DND-41 (cell line): ENCODE data around the gene SLC25A26.
"Not testable (repeated sequence)": the region's sequence is repeated elsewhere in the genome, so short reads cannot be mapped to it uniquely, and the experiment has no call there.

Experiments
- ATAC-seq: fragments of 200-7000 bp; cut with Tn5 transposase; 3 replicates; pipeline ENCODE4 v1.9.1; 2021; ENCODE audit warnings: low read depth; ENCODE audit not compliant: insufficient read depth
- DNase-seq: peaks from one replicate; pipeline ENCODE4 v3.0.0-alpha.2; 2020
- H2AFZ ChIP-seq: 2 replicates; pipeline ENCODE4 v1.6.0; 2012; ENCODE audit warnings: low read depth, low read length
- H3K27ac ChIP-seq: 2 replicates; pipeline ENCODE4 v1.5.1; 2012; ENCODE audit warnings: low read length, inconsistent platforms
- H3K27me3 ChIP-seq: fragments of 200-600 bp; sonication (generic); 2 replicates; pipeline ENCODE4 v1.6.0; 2012; ENCODE audit warnings: low read length, mild to moderate bottlenecking, inconsistent platforms; ENCODE audit not compliant: insufficient read depth, poor library complexity
- H3K36me3 ChIP-seq: 2 replicates; pipeline ENCODE4 v1.5.1; 2012; ENCODE audit warnings: low read length, inconsistent platforms; ENCODE audit not compliant: insufficient read depth
- H3K4me1 ChIP-seq: 2 replicates; pipeline ENCODE4 v1.5.1; 2012; ENCODE audit warnings: mild to moderate bottlenecking, low read length; ENCODE audit not compliant: insufficient read depth
- H3K4me2 ChIP-seq: 2 replicates; pipeline ENCODE4 v1.6.0; 2012; ENCODE audit warnings: mild to moderate bottlenecking, moderate library complexity, low read length, inconsistent platforms; ENCODE audit not compliant: insufficient read depth
- H3K4me3 ChIP-seq, 2 experiments: fragments of 200-600 bp in 1 of 2; shearing (Covaris generic) in 1 of 2; 2 replicates each; pipeline ENCODE4 v1.5.1; 2012 to 2016; ENCODE audit warnings: inconsistent platforms in 2 of 2, low read length in 2 of 2, mild to moderate bottlenecking in 2 of 2, low read depth in 1 of 2, moderate library complexity in 1 of 2
- H3K79me2 ChIP-seq: 2 replicates; pipeline ENCODE4 v1.6.0; 2012; ENCODE audit warnings: low read length, inconsistent platforms; ENCODE audit not compliant: insufficient read depth
- H3K9ac ChIP-seq: 2 replicates; pipeline ENCODE4 v1.6.0; 2012; ENCODE audit warnings: low read depth, mild to moderate bottlenecking, inconsistent platforms, low read length, moderate library complexity
- H3K9me3 ChIP-seq: 2 replicates; pipeline ENCODE4 v1.5.1; 2012; ENCODE audit warnings: low read length, moderate library complexity, mild to moderate bottlenecking, inconsistent platforms; ENCODE audit not compliant: insufficient read depth, severe bottlenecking
- H4K20me1 ChIP-seq: 2 replicates; pipeline ENCODE4 v1.6.0; 2012; ENCODE audit warnings: low read length; ENCODE audit not compliant: insufficient read depth
- CTCF ChIP-seq: IDR thresholded peaks from 2 replicates; pipeline ENCODE4 v1.5.1; 2012; ENCODE audit warnings: borderline replicate concordance, low read length, moderate library complexity, mild to moderate bottlenecking; ENCODE audit not compliant: poor library complexity, severe bottlenecking; ENCODE audit errors: extremely low read depth
- EZH2 ChIP-seq: IDR thresholded peaks from 3 replicates; pipeline ENCODE4 v1.6.1; 2012; ENCODE audit warnings: borderline replicate concordance, low read depth, mild to moderate bottlenecking, moderate library complexity, low read length, inconsistent platforms; ENCODE audit not compliant: severe bottlenecking

Gene SLC25A26

GRCh38 chr3:66270701-66271100 is 49.9 kb downstream of the SLC25A26 start:
- H3K36me3 ChIP-seq, result no peaks in the 10 kb centered on the region
- no peak for DNase-seq
- no peak for ATAC-seq
- no peaks in the 10 kb centered on the region for H3K4me1 ChIP-seq
- H3K4me3 ChIP-seq, result no peak overlapping the region
- no peaks in the 10 kb centered on the region for H3K79me2 ChIP-seq
- no peak overlapping the region for H3K9ac ChIP-seq
- H4K20me1 ChIP-seq, result no peaks in the 10 kb centered on the region; the same call in 1 of the 2 replicates
- TF ChIP-seq EZH2 (no peak), CTCF (no peak)
- H3K9me3 ChIP-seq, result no peaks in the 10 kb centered on the region
- H3K4me2 ChIP-seq, result no peak overlapping the region
- H3K27ac ChIP-seq, result no peak overlapping the region
- no peak overlapping the region for H2AFZ ChIP-seq
- no peaks in the 10 kb centered on the region for H3K27me3 ChIP-seq

GRCh38 chr3:66271231-66271630 is 50.4 kb downstream of the SLC25A26 start:
- Histone ChIP-seq H3K4me1 (no peaks in the 10 kb centered on the region), H3K4me2 (no peak overlapping the region), H3K9ac (no peak overlapping the region), H3K27me3 (no peaks in the 10 kb centered on the region), H2AFZ (no peak overlapping the region), H3K36me3 (no peaks in the 10 kb centered on the region), H4K20me1 (no peaks in the 10 kb centered on the region; the same call in 1 of the 2 replicates), H3K27ac (no peak overlapping the region), H3K4me3 (no peak overlapping the region), H3K79me2 (no peaks in the 10 kb centered on the region), H3K9me3 (no peaks in the 10 kb centered on the region)
- TF ChIP-seq CTCF (no peak), EZH2 (no peak)
- ATAC-seq, result no peak
- no peak for DNase-seq

- Histone ChIP-seq H3K4me3 (no peak overlapping the region), H3K27me3 (no peaks in the 10 kb centered on the region), H3K36me3 (no peaks in the 10 kb centered on the region), H3K9me3 (no peaks in the 10 kb centered on the region), H3K27ac (no peak overlapping the region), H3K4me1 (no peaks in the 10 kb centered on the region), H3K9ac (no peak overlapping the region), H2AFZ (no peak overlapping the region), H4K20me1 (no peaks in the 10 kb centered on the region; the same call in 1 of the 2 replicates), H3K79me2 (no peaks in the 10 kb centered on the region), H3K4me2 (no peak overlapping the region)
- DNase-seq (no peak), ATAC-seq (no peak)
- TF ChIP-seq EZH2, result no peak
- no peak for TF ChIP-seq CTCF
These were observed 51.2 kb downstream of the SLC25A26 start for GRCh38 chr3:66272016-66272415.

GRCh38 chr3:66274837-66275236 is 54.0 kb downstream of the SLC25A26 start:
- H4K20me1 ChIP-seq, H3K36me3 ChIP-seq, DNase-seq, H3K4me3 ChIP-seq, H3K27ac ChIP-seq, H3K4me2 ChIP-seq, H3K9ac ChIP-seq, H3K27me3 ChIP-seq, H3K9me3 ChIP-seq, H3K79me2 ChIP-seq, H2AFZ ChIP-seq, H3K4me1 ChIP-seq, ATAC-seq: not testable (repeated sequence)
